Measurements from ENCODE around the gene SLIT1.

Gene SLIT1

DNA sequence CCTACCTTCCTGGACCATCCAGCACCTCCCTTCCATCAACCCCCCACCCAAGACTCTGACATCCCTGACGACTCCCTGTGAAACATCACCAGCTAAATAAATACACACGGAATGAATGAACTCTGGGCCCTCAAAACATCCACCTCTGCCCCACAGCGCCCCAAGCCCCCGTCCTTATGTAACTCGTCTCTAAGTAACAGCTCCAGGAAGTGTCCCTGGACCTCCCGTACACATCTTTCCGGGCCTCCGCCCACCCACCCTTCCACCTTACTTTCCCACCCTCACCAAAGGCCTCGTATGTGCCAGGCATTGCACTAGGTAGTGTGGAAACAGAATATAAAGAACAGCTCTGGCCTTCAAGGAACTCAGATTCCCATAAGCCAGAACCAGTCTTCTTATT lies 27.7 kb upstream of the SLIT1 start:
- Mint-ChIP-seq H3K27me3 (no peaks in the 10 kb centered on the region), H3K9me3 (no peaks in the 10 kb centered on the region), H3K27ac (no peak overlapping the region), H3K4me3 (no peak overlapping the region), H3K36me3 (no peaks in the 10 kb centered on the region), H3K4me1 (peaks cover 0 to 7% of the 10 kb centered on the region in 2 donors)
- ATAC-seq (replicated peaks) (no peak), DNase-seq (no peak)

DNA sequence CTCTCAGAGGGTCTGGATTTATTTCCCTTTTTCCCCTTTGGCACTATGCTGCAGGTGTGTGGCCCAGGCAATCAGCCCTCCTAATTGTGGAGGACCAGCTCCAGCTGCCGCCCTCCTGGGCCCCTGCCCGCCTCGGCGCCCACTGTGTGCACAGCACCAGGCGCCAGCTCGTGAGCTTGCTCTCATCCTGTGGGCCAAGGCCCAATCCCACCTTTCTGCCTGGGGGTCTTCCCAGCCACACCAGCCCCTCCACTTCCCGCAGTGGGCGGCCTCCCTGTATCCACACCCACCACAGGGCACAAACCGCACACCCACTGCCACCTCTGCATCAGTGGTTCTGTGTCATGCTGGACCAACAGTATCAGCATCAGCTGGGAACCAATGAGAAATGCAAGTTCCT lies 25.5 kb upstream of the SLIT1 start:
- no peak for DNase-seq
- H3K4me3 Mint-ChIP-seq = no peak overlapping the region

GRCh38 chr10:97210543-97210960 lies 24.8 kb upstream of the SLIT1 start:
- no peaks in the 10 kb centered on the region for H3K9me3 Mint-ChIP-seq
- peak; percentile 32 for DNase-seq
- H3K27me3 Mint-ChIP-seq = peaks cover 4 to 9% of the 10 kb centered on the region in 2 donors
- H3K27ac Mint-ChIP-seq = no peak overlapping the region
- ATAC-seq (replicated peaks) = peak; percentile 64 to 73
- no peaks in the 10 kb centered on the region for H3K36me3 Mint-ChIP-seq
- H3K4me3 Mint-ChIP-seq = no peak overlapping the region
- H3K4me1 Mint-ChIP-seq = no peaks in the 10 kb centered on the region

More for the DNA sequence above, 25.5 kb upstream of the SLIT1 start:
- H3K36me3 Mint-ChIP-seq = no peaks in the 10 kb centered on the region
- H3K9me3 Mint-ChIP-seq = no peaks in the 10 kb centered on the region
- ATAC-seq (replicated peaks) = no peak
- H3K27ac Mint-ChIP-seq = no peak overlapping the region
- peaks cover 1 to 2% of the 10 kb centered on the region in 2 donors for H3K27me3 Mint-ChIP-seq
- H3K4me1 Mint-ChIP-seq = no peaks in the 10 kb centered on the region

GRCh38 chr10:97207756-97208346 lies 22.1 kb upstream of the SLIT1 start:
- DNase-seq = no peak
- Mint-ChIP-seq H3K4me3 (no peak overlapping the region), H3K9me3 (no peaks in the 10 kb centered on the region), H3K4me1 (no peaks in the 10 kb centered on the region), H3K27me3 (peaks cover 4 to 12% of the 10 kb centered on the region in 2 donors), H3K27ac (no peak overlapping the region), H3K36me3 (no peaks in the 10 kb centered on the region)
- no peak for ATAC-seq (replicated peaks)

DNA sequence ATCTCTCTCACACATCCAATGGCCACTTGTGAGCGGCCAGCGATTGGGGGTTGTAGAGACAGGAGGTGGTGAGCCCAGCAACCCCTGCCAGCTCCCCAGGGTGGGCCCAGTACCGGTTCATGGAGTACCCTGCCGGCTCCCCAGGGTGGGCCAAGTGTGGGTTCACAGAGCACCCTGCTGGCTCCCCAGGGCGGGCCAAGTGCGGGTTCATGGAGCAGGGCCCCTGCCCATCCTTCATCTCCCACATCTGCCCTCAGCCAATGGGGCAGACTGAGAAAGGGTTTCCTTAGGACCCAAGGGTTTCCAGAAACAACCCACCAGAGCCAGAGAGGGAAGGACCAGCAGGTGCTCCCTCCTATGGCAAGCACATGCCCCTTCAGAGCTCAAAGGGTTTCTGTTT lies 21.4 kb upstream of the SLIT1 start:
- H3K36me3 Mint-ChIP-seq = no peaks in the 10 kb centered on the region
- H3K27ac Mint-ChIP-seq = no peak overlapping the region
- no peaks in the 10 kb centered on the region for H3K9me3 Mint-ChIP-seq
- DNase-seq (no peak), ATAC-seq (replicated peaks) (no peak)
- peaks cover 1 to 2% of the 10 kb centered on the region in 2 donors for H3K4me1 Mint-ChIP-seq
- H3K27me3 Mint-ChIP-seq = peaks cover 8 to 12% of the 10 kb centered on the region in 2 donors
- no peak overlapping the region for H3K4me3 Mint-ChIP-seq

- Mint-ChIP-seq H3K4me3 (no peak overlapping the region), H3K9me3 (no peaks in the 10 kb centered on the region), H3K27ac (no peak overlapping the region), H3K4me1 (peaks cover 12 to 14% of the 10 kb centered on the region in 2 donors), H3K36me3 (no peaks in the 10 kb centered on the region), H3K27me3 (peaks cover 8 to 12% of the 10 kb centered on the region in 2 donors)
- ATAC-seq (replicated peaks) (no peak), DNase-seq (no peak)
These were observed 19.3 kb upstream of the SLIT1 start for GRCh38 chr10:97204826-97205679.

DNA sequence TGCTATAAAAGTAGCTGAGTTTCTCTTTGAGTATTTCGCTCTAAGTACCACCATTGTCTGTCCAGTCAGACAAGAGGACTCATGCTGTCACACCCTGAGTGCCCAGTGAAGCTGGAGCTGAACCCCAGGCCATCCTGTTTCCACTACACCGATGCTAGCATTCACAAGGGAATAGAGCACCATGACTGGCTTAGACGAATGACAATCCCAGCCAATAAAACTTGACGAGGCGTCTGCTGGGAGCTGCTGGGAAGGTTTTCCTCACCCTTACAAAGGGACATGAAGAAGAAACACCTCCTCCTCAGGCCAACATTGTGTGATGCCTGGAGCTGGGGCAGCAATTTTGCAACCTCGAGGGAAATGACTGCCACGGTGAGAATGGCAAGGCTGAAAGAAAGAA lies 17.5 kb upstream of the SLIT1 start:
- DNase-seq (no peak), ATAC-seq (replicated peaks) (no peak)
- Mint-ChIP-seq H3K4me1 (peaks cover 18 to 22% of the 10 kb centered on the region in 2 donors), H3K27ac (no peak overlapping the region), H3K27me3 (peaks cover 14 to 19% of the 10 kb centered on the region in 2 donors), H3K4me3 (no peak overlapping the region), H3K36me3 (no peaks in the 10 kb centered on the region), H3K9me3 (no peaks in the 10 kb centered on the region)

DNA sequence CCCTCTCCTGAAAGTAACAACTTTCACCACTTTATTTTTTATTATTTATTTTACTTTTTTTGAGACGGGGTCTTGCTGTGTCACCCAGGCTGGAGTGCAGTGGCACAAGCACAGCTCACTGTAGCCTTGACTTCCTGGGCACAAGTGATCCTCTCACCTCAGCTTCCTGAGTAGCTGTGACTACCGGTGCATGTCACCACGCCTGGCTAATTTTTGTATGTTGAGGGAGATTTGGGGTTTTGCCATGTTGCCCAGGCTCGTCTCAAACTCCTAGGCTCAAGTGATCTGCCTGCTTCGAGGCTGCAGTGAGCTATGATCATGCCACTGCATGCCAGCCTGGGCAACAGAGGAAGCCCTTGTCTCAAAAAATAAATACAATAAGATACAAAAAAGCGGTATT lies 14.9 kb upstream of the SLIT1 start:
- ATAC-seq (replicated peaks) (peak; percentile 40 to 41), DNase-seq (peak; percentile 18)
- Mint-ChIP-seq H3K4me1 (peaks cover 22 to 34% of the 10 kb centered on the region in 2 donors), H3K4me3 (no peak overlapping the region), H3K27ac (no peak overlapping the region), H3K27me3 (peaks cover 13 to 16% of the 10 kb centered on the region in 2 donors), H3K36me3 (no peaks in the 10 kb centered on the region), H3K9me3 (no peaks in the 10 kb centered on the region)

DNA sequence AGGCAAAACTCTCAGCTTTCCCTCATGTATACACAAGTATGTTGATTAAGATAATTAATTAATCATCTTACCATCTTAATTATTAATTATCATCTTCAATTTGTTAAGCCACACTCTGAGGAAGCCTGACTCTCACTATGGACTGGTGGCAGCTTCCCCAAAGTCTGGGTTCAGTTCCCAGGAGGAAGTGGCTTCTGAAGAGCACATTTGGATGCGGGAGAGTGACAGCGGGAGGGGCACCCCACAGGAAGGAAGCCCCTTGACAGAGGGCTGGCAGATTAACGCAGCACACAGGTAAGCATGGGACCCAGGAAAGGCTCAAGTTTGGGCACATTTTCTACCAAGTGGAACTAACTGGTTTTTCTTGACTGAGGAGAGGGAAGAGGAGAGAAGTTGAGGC lies 13.4 kb upstream of the SLIT1 start:
- Mint-ChIP-seq H3K36me3 (no peaks in the 10 kb centered on the region), H3K9me3 (no peaks in the 10 kb centered on the region), H3K27ac (no peak overlapping the region), H3K4me3 (no peak overlapping the region), H3K27me3 (peaks cover 19 to 21% of the 10 kb centered on the region in 2 donors), H3K4me1 (peaks cover 24 to 37% of the 10 kb centered on the region in 2 donors)
- DNase-seq (no peak), ATAC-seq (replicated peaks) (no peak)

DNA sequence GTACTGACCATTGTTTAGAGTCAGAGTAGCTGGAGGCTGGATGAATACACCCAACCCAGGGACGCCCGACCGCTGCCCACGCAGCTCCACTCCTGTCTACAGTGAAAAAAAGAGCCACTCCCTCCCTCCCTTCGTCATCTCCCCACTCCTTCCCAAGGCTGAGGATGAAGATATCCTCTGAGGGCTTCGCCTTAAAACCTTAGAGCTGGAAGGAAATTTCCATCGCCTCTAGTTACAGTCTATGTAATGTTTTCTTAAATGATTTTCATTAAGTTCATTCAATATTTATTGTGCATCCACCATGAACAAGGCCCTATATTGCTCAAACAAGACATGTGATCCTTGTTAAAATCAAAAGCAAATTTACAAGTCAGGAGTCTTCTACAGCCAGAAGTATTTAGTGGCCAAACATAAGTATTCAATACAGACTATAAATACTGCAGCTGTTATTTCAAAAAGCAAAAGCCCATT lies 11.3 kb upstream of the SLIT1 start:
- peaks cover 21 to 35% of the 10 kb centered on the region in 2 donors for H3K4me1 Mint-ChIP-seq
- H3K4me3 Mint-ChIP-seq = no peak overlapping the region
- no peaks in the 10 kb centered on the region for H3K36me3 Mint-ChIP-seq
- DNase-seq = no peak
- peaks cover 30 to 35% of the 10 kb centered on the region in 2 donors for H3K27me3 Mint-ChIP-seq
- no peak for ATAC-seq (replicated peaks)
- H3K9me3 Mint-ChIP-seq = no peaks in the 10 kb centered on the region
- H3K27ac Mint-ChIP-seq = no peak overlapping the region

- no peaks in the 10 kb centered on the region for H3K9me3 Mint-ChIP-seq
- DNase-seq (peak; percentile 51), ATAC-seq (replicated peaks) (peak; percentile 91)
- peak overlapping the region; percentile 80 to 82 for H3K4me3 Mint-ChIP-seq
- H3K36me3 Mint-ChIP-seq = no peaks in the 10 kb centered on the region
- H3K27ac Mint-ChIP-seq = no peak overlapping the region
- H3K4me1 Mint-ChIP-seq = peaks cover 18 to 31% of the 10 kb centered on the region in 2 donors
- H3K27me3 Mint-ChIP-seq = peaks cover 30 to 36% of the 10 kb centered on the region in 2 donors
These were observed 10.7 kb upstream of the SLIT1 start for GRCh38 chr10:97196223-97197029.

DNA sequence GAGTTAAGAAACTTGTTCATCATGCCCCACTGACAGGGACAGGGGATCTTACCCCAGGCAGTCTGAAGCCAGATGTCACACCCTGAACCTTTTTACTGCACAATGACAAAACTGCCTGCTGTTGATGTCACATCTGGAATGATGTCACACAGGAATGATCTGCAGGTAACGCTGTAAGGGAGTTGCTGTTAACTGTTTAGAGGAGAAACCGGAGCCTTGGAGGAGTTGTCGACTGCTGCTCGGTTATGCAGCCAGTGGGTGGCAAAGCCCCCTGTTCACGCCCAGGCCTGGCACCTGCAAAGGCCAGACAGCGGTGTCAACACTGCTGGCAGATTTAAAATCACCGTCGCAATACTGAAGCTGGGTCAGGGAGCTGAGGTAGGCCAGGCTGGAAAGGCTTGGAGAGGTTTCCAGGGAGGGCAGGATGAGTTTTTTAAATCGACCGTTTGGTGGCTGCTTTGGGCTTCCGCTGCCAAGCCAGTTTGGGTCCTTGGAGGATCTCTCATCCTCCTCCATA lies 10.0 kb upstream of the SLIT1 start:
- no peak for DNase-seq
- Mint-ChIP-seq H3K36me3 (no peaks in the 10 kb centered on the region), H3K27ac (no peak overlapping the region), H3K27me3 (peaks cover 30 to 36% of the 10 kb centered on the region in 2 donors), H3K4me1 (peaks cover 14 to 26% of the 10 kb centered on the region in 2 donors), H3K9me3 (no peaks in the 10 kb centered on the region), H3K4me3 (peak overlapping the region; percentile 80 to 82)
- no peak for ATAC-seq (replicated peaks)

- H3K9me3 Mint-ChIP-seq = no peaks in the 10 kb centered on the region
- no peak overlapping the region for H3K27ac Mint-ChIP-seq
- no peak for ATAC-seq (replicated peaks)
- H3K4me1 Mint-ChIP-seq = peaks cover 10 to 15% of the 10 kb centered on the region in 2 donors
- H3K36me3 Mint-ChIP-seq = no peaks in the 10 kb centered on the region
- no peak overlapping the region for H3K4me3 Mint-ChIP-seq
- peaks cover 37 to 43% of the 10 kb centered on the region in 2 donors for H3K27me3 Mint-ChIP-seq
- no peak for DNase-seq
These were observed 7.2 kb upstream of the SLIT1 start for GRCh38 chr10:97192952-97193435.

DNA sequence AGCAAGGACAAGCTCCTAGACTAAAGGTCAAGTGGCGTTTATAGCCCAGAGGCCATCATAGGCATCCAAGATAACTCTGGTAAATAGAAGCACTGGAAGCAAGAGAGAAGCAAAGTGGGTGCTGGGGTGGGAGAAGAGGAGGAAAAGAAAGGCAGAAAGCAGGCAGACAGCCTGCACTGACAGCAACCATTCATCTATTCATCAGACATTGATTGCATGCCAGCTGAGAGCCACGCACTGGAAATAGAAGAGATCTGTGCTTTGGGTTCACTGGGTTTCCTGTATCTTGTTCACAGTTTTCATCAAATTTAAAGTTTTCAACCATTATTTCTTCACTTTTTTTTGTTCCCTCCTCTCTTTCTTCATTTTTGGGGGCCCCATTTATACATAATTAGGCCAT lies 4.7 kb upstream of the SLIT1 start:
- Mint-ChIP-seq H3K27me3 (peaks cover 55 to 61% of the 10 kb centered on the region in 2 donors), H3K27ac (no peak overlapping the region), H3K9me3 (no peaks in the 10 kb centered on the region), H3K4me3 (no peak overlapping the region), H3K4me1 (peaks cover 9 to 10% of the 10 kb centered on the region in 2 donors), H3K36me3 (no peaks in the 10 kb centered on the region)
- DNase-seq = no peak
- ATAC-seq (replicated peaks) = no peak
